NT2/D1 (cell line): ENCODE data around the gene RAB22A.
"Not testable (repeated sequence)": the region's sequence is repeated elsewhere in the genome, so short reads cannot be mapped to it uniquely, and the experiment has no call there.

ENCODE experiments used
- DNase-seq: peaks from one replicate; pipeline ENCODE4 v3.0.0-alpha.2; 2011; ENCODE audit warnings: low read depth, low spot score
- H3K27me3 ChIP-seq: 2 replicates; pipeline ENCODE4 v1.6.0; 2011; ENCODE audit warnings: mild to moderate bottlenecking; ENCODE audit not compliant: insufficient read length, insufficient read depth
- H3K36me3 ChIP-seq: 2 replicates; pipeline ENCODE4 v1.6.1; 2011; ENCODE audit warnings: mild to moderate bottlenecking, low read length, mixed read lengths; ENCODE audit not compliant: insufficient read depth, insufficient read length
- H3K4me1 ChIP-seq: 2 replicates; pipeline ENCODE4 v1.5.1; 2011; ENCODE audit not compliant: insufficient read depth, insufficient read length
- H3K4me3 ChIP-seq: 2 replicates; pipeline ENCODE4 v1.5.1; 2011; ENCODE audit warnings: low read depth; ENCODE audit not compliant: insufficient read length
- H3K9ac ChIP-seq: 2 replicates; pipeline ENCODE4 v1.6.0; 2011; ENCODE audit warnings: low read depth; ENCODE audit not compliant: insufficient read length
- H3K9me3 ChIP-seq: 2 replicates; pipeline ENCODE4 v1.5.1; 2011; ENCODE audit warnings: mild to moderate bottlenecking, low read length; ENCODE audit not compliant: insufficient read depth
- SUZ12 ChIP-seq: IDR thresholded peaks from 2 replicates; pipeline ENCODE4 v1.6.1; 2011; ENCODE audit not compliant: insufficient read length, insufficient read depth; ENCODE audit errors: extremely low read depth
- YY1 ChIP-seq: IDR thresholded peaks from 2 replicates; pipeline ENCODE4 v1.6.1; 2011; ENCODE audit not compliant: insufficient read length, insufficient read depth
- ZNF274 ChIP-seq: IDR thresholded peaks from 2 replicates; pipeline ENCODE4 v1.6.1; 2011; ENCODE audit warnings: mild to moderate bottlenecking, low read depth, low read length

The RAB22A gene

GRCh38 chr20:58407201-58407873 is 97.8 kb downstream of the RAB22A start:
- DNase-seq = no peak
- peaks cover 10% of the 10 kb centered on the region for H3K36me3 ChIP-seq
- H3K4me1 ChIP-seq = no peaks in the 10 kb centered on the region
- no peak overlapping the region for H3K9ac ChIP-seq
- no peak overlapping the region for H3K4me3 ChIP-seq
- H3K27me3 ChIP-seq = no peaks in the 10 kb centered on the region
- H3K9me3 ChIP-seq = peaks cover 7% of the 10 kb centered on the region
- no peak for TF ChIP-seq ZNF274
- no peak for TF ChIP-seq SUZ12
- TF ChIP-seq YY1 = no peak

- TF ChIP-seq ZNF274 (no peak), SUZ12 (no peak), YY1 (no peak)
Measured at GRCh38 chr20:58407966-58408557, 98.5 kb downstream of the RAB22A start.

GRCh38 chr20:58408603-58409246 is 99.2 kb downstream of the RAB22A start:
- DNase-seq = no peak
- H3K9ac ChIP-seq = no peak overlapping the region

More at GRCh38 chr20:58407966-58408557, 98.5 kb downstream of the RAB22A start:
- Histone ChIP-seq H3K9me3 (peaks cover 9% of the 10 kb centered on the region), H3K27me3 (no peaks in the 10 kb centered on the region), H3K4me3 (no peak overlapping the region), H3K36me3 (peaks cover 10% of the 10 kb centered on the region), H3K9ac (no peak overlapping the region), H3K4me1 (no peaks in the 10 kb centered on the region)
- no peak for DNase-seq

GRCh38 chr20:58414216-58414615 is 104.7 kb downstream of the RAB22A start:
- not testable (repeated sequence) for H3K4me1 ChIP-seq, DNase-seq, H3K9ac ChIP-seq, H3K4me3 ChIP-seq, H3K27me3 ChIP-seq
- Histone ChIP-seq H3K36me3 (peaks cover 27% of the 10 kb centered on the region), H3K9me3 (peaks cover 21% of the 10 kb centered on the region)

More at GRCh38 chr20:58408603-58409246, 99.2 kb downstream of the RAB22A start:
- no peak for TF ChIP-seq YY1
- no peak for TF ChIP-seq ZNF274
- no peak for TF ChIP-seq SUZ12
- Histone ChIP-seq H3K9me3 (peaks cover 9% of the 10 kb centered on the region), H3K27me3 (no peaks in the 10 kb centered on the region), H3K4me3 (no peak overlapping the region), H3K36me3 (peaks cover 9% of the 10 kb centered on the region), H3K4me1 (no peaks in the 10 kb centered on the region)

- not testable (repeated sequence) for DNase-seq
Measured at GRCh38 chr20:58414786-58415185, 105.3 kb downstream of the RAB22A start.

GRCh38 chr20:58416057-58416456 is 106.5 kb downstream of the RAB22A start:
- no peak for DNase-seq
- no peaks in the 10 kb centered on the region for H3K27me3 ChIP-seq
- H3K4me3 ChIP-seq = no peak overlapping the region
- TF ChIP-seq YY1 = no peak
- TF ChIP-seq ZNF274 = no peak
- no peak for TF ChIP-seq SUZ12
- H3K36me3 ChIP-seq = peaks cover 37% of the 10 kb centered on the region
- H3K4me1 ChIP-seq = no peaks in the 10 kb centered on the region
- peaks cover 21% of the 10 kb centered on the region for H3K9me3 ChIP-seq
- no peak overlapping the region for H3K9ac ChIP-seq

More at GRCh38 chr20:58414786-58415185, 105.3 kb downstream of the RAB22A start:
- Histone ChIP-seq H3K9me3 (peaks cover 21% of the 10 kb centered on the region), H3K36me3 (peaks cover 32% of the 10 kb centered on the region)
- H3K4me1 ChIP-seq, H3K27me3 ChIP-seq, H3K9ac ChIP-seq, H3K4me3 ChIP-seq: not testable (repeated sequence)

- no peak overlapping the region for H3K4me3 ChIP-seq
- TF ChIP-seq SUZ12 (no peak), ZNF274 (no peak), YY1 (no peak)
- H3K27me3 ChIP-seq = no peaks in the 10 kb centered on the region
- DNase-seq = no peak
- no peak overlapping the region for H3K9ac ChIP-seq
- H3K36me3 ChIP-seq = peaks cover 41% of the 10 kb centered on the region
- H3K9me3 ChIP-seq = peaks cover 19% of the 10 kb centered on the region
- H3K4me1 ChIP-seq = no peaks in the 10 kb centered on the region
Measured at GRCh38 chr20:58416835-58417234, 107.3 kb downstream of the RAB22A start.
